HepG2 (cell line): ENCODE data around the gene ZNF792. TPM values are rescaled to one million over a fixed set of nuclear protein-coding genes. Genes with fewer than 3 reads are reported as not detected.

Experiments
- CHD2 ChIP-seq: IDR thresholded peaks from 2 replicates; pipeline ENCODE4 v1.6.1; 2011; ENCODE audit warnings: low read depth, low read length, improper control_type of control experiment
- FOXM1 ChIP-seq: sonication (generic); formaldehyde crosslinking; IDR thresholded peaks from 2 replicates; pipeline ENCODE4 v1.5.0; 2020; ENCODE audit warnings: missing genetic modification reagents
- IRF2 ChIP-seq: IDR thresholded peaks from 2 replicates; pipeline ENCODE4 v1.6.1; 2018; ENCODE audit warnings: missing genetic modification reagents, missing compliant biosample characterization
- NBN ChIP-seq: fragments of 450-650 bp; conservative IDR thresholded peaks from 2 replicates; pipeline ENCODE4 v1.6.1; 2017
- NFIB ChIP-seq: sonication (generic); formaldehyde crosslinking; IDR thresholded peaks from 2 replicates; pipeline ENCODE4 v1.9.0; 2021; ENCODE audit warnings: missing genetic modification reagents, mild to moderate bottlenecking, borderline replicate concordance
- PHF21A ChIP-seq: sonication (generic); formaldehyde crosslinking; IDR thresholded peaks from 2 replicates; pipeline ENCODE4 v1.5.0; 2020; ENCODE audit warnings: mild to moderate bottlenecking, missing genetic modification reagents
- RBM22 ChIP-seq: fragments of 200-400 bp; formaldehyde crosslinking; optimal IDR thresholded peaks from 2 replicates; pipeline ENCODE3; 2017; ENCODE audit warnings: mild to moderate bottlenecking, low read length, moderate library complexity
- SALL1 ChIP-seq: sonication (generic); formaldehyde crosslinking; IDR thresholded peaks from 2 replicates; pipeline ENCODE4 v1.8.0; 2022; ENCODE audit warnings: mild to moderate bottlenecking, missing genetic modification reagents
- SNRNP70 ChIP-seq: fragments of 200-400 bp; formaldehyde crosslinking; IDR thresholded peaks from 2 replicates; pipeline ENCODE4 v1.6.1; 2017; ENCODE audit warnings: mild to moderate bottlenecking, low read depth, low read length, moderate library complexity
- SRSF4 ChIP-seq: fragments of 200-400 bp; formaldehyde crosslinking; IDR thresholded peaks from one replicate; pipeline ENCODE4 v1.6.1; 2018; ENCODE audit warnings: mild to moderate bottlenecking, low read depth, low read length, moderate library complexity; ENCODE audit not compliant: poor library complexity, severe bottlenecking
- TRIM24 ChIP-seq: sonication (generic); formaldehyde crosslinking; IDR thresholded peaks from 2 replicates; pipeline ENCODE4 v1.8.0; 2022; ENCODE audit warnings: mild to moderate bottlenecking, missing genetic modification reagents
- U2AF1 ChIP-seq: fragments of 200-400 bp; formaldehyde crosslinking; optimal IDR thresholded peaks from 2 replicates; pipeline ENCODE3; 2017; ENCODE audit warnings: mild to moderate bottlenecking, low read depth, low read length
- ZMYM3 ChIP-seq: sonication (generic); formaldehyde crosslinking; IDR thresholded peaks from 2 replicates; pipeline ENCODE4 v1.5.1; 2020; ENCODE audit warnings: mild to moderate bottlenecking, missing genetic modification reagents
- ZNF430 ChIP-seq: sonication (generic); formaldehyde crosslinking; IDR thresholded peaks from 2 replicates; pipeline ENCODE4 v1.9.0; 2021; ENCODE audit warnings: mild to moderate bottlenecking, missing genetic modification reagents
- ZNF569 ChIP-seq: sonication (generic); formaldehyde crosslinking; IDR thresholded peaks from 2 replicates; pipeline ENCODE4 v1.5.0; 2020; ENCODE audit warnings: mild to moderate bottlenecking, missing genetic modification reagents, moderate library complexity, borderline replicate concordance
- ZNF629 ChIP-seq: sonication (generic); formaldehyde crosslinking; conservative IDR thresholded peaks from 2 replicates; pipeline ENCODE4 v1.5.0; 2020; ENCODE audit warnings: missing genetic modification reagents
- polyA plus RNA-seq, 8 experiments: library from polyadenylated mRNA; depleted of rRNA in 3 of 8; stranded (reverse) in 7 of 8; unstranded in 1 of 8; fragments of >200 nt; fragmentation: Illumina TruSeq in 4 of 8; extraction: Trizol in 4 of 8; gene quantifications; 2 replicates each; pipeline versions ENCODE4 v1.2.1 to v1.2.3, GENCODE V29; 2011 to 2016; ENCODE audit warnings: low read depth in 4 of 8, missing spikeins in 1 of 8, mixed read lengths in 1 of 8; ENCODE audit not compliant: insufficient read depth in 1 of 8
- total RNA-seq, 5 experiments: library from RNA; depleted of rRNA; stranded (reverse); fragments of >200 nt; fragmentation: Illumina TruSeq; extraction: Trizol; gene quantifications; 2 replicates each; pipeline ENCODE4 v1.2.3, GENCODE V29; 2016; ENCODE audit warnings: low read depth in 1 of 5
- TF ChIP-seq, protein P1 (sequence below): sonication (generic); formaldehyde crosslinking; IDR thresholded peaks from 2 replicates; pipeline ENCODE4 v1.4.0; 2020; ENCODE audit warnings: mild to moderate bottlenecking, missing genetic modification reagents
- TF ChIP-seq, protein P2 (sequence below): sonication (generic); formaldehyde crosslinking; IDR thresholded peaks from 2 replicates; pipeline ENCODE4 v1.8.0; 2022; ENCODE audit warnings: missing genetic modification reagents, mild to moderate bottlenecking, inconsistent platforms, borderline replicate concordance
- TF ChIP-seq, protein P3 (sequence below): IDR thresholded peaks from 2 replicates; pipeline ENCODE4 v1.6.1; 2016; ENCODE audit warnings: low read depth
- TF ChIP-seq, protein P4 (sequence below): sonication (generic); formaldehyde crosslinking; IDR thresholded peaks from 2 replicates; pipeline ENCODE4 v1.5.1; 2020; ENCODE audit warnings: missing genetic modification reagents, mild to moderate bottlenecking, borderline replicate concordance
- TF ChIP-seq, protein P5 (sequence below): IDR thresholded peaks from 2 replicates; pipeline ENCODE4 v1.6.1; 2016; ENCODE audit warnings: missing genetic modification reagents, missing compliant biosample characterization
- TF ChIP-seq, protein P6 (sequence below): sonication (generic); formaldehyde crosslinking; IDR thresholded peaks from 2 replicates; pipeline ENCODE4 v1.4.0; 2020; ENCODE audit warnings: mild to moderate bottlenecking, missing genetic modification reagents

ZNF792 gene
- total and polyA plus RNA-seq, 2 of the 13 experiments (the other 11 are each of a cell fraction or from before 2014, with no cell fraction given), result 5.5 to 11.5 TPM

DNA sequence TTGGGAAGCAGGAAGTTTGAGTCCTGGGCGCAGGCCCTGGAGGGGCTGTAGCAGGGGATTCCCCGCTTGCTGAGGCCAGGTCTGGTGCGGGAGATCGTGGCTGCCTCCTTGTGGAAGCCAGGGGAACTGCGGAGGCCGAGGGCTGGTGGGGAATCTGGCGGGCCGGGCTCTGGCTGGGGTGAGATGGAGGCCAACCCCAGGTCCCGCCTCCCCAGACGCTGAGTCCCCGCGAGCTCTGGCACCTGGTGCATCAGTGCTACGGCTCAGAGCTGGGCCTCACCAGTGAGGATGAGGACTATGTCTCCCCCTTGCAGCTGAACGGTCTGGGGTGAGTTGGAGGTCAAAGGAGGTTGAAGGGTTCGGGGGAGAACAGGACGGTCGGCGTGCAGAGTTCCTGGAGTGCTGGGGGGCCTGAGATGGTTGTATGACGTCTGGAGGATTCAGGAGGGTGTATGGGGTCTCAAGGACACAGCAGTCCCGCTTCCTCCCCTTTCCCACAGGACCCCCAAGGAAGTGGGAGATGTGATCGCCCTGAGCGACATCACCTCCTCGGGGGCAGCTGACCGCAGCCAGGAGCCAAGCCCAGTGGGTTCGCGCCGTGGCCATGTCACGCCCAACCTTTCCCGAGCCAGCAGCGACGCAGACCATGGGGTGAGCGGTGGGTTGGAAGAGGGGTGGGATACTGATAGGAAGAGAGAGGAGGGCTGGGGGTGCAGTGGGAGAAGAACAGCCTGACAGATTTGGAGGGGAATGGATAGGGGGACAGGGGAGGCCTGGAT is 49.2 kb upstream of the ZNF792 start (continued):
- TF ChIP-seq RBM22, result peak; percentile 96
- no peak for TF ChIP-seq ZNF569
- TF ChIP-seq SNRNP70, result no peak
- no peak for TF ChIP-seq FOXM1
- no peak for TF ChIP-seq ZMYM3 (CRISPR knock-in tag)
- TF ChIP-seq, protein P1, sequence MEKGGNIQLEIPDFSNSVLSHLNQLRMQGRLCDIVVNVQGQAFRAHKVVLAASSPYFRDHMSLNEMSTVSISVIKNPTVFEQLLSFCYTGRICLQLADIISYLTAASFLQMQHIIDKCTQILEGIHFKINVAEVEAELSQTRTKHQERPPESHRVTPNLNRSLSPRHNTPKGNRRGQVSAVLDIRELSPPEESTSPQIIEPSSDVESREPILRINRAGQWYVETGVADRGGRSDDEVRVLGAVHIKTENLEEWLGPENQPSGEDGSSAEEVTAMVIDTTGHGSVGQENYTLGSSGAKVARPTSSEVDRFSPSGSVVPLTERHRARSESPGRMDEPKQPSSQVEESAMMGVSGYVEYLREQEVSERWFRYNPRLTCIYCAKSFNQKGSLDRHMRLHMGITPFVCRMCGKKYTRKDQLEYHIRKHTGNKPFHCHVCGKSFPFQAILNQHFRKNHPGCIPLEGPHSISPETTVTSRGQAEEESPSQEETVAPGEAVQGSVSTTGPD (CRISPR knock-in tag), result no peak
- TF ChIP-seq SALL1, result peak; percentile 44
- peak; percentile 37; the same call in 1 of the 2 replicates for TF ChIP-seq PHF21A (CRISPR knock-in tag)
- no peak for TF ChIP-seq ZNF430 (CRISPR knock-in tag)
- TF ChIP-seq, protein P2, sequence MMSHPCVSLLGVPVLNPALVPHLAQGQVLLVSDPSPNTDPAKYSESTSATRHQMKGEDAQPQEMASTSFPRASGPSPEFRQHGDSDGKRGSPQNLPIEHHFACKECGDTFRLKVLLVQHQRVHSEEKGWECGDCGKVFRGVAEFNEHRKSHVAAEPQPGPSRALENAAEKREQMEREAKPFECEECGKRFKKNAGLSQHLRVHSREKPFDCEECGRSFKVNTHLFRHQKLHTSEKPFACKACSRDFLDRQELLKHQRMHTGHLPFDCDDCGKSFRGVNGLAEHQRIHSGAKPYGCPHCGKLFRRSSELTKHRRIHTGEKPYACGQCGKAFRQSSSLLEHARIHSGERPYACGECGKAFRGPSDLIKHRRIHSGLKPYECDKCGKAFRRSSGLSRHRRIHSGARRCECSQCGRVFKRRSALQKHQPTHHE (CRISPR knock-in tag), result 0 out of 2 replicates have a peak, but pooled peaks have one; percentile 62
- TF ChIP-seq, protein P3, sequence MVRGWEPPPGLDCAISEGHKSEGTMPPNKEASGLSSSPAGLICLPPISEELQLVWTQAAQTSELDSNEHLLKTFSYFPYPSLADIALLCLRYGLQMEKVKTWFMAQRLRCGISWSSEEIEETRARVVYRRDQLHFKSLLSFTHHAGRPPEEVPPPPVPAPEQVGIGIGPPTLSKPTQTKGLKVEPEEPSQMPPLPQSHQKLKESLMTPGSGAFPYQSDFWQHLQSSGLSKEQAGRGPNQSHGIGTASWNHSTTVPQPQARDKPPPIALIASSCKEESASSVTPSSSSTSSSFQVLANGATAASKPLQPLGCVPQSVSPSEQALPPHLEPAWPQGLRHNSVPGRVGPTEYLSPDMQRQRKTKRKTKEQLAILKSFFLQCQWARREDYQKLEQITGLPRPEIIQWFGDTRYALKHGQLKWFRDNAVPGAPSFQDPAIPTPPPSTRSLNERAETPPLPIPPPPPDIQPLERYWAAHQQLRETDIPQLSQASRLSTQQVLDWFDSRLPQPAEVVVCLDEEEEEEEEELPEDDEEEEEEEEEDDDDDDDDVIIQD (CRISPR knock-in tag), result no peak
- TF ChIP-seq TRIM24, result no peak
- TF ChIP-seq IRF2 (CRISPR knock-in tag), result no peak; the same call in 1 of the 2 replicates
- TF ChIP-seq NBN, result no peak
- no peak for TF ChIP-seq SRSF4
- TF ChIP-seq, protein P4, sequence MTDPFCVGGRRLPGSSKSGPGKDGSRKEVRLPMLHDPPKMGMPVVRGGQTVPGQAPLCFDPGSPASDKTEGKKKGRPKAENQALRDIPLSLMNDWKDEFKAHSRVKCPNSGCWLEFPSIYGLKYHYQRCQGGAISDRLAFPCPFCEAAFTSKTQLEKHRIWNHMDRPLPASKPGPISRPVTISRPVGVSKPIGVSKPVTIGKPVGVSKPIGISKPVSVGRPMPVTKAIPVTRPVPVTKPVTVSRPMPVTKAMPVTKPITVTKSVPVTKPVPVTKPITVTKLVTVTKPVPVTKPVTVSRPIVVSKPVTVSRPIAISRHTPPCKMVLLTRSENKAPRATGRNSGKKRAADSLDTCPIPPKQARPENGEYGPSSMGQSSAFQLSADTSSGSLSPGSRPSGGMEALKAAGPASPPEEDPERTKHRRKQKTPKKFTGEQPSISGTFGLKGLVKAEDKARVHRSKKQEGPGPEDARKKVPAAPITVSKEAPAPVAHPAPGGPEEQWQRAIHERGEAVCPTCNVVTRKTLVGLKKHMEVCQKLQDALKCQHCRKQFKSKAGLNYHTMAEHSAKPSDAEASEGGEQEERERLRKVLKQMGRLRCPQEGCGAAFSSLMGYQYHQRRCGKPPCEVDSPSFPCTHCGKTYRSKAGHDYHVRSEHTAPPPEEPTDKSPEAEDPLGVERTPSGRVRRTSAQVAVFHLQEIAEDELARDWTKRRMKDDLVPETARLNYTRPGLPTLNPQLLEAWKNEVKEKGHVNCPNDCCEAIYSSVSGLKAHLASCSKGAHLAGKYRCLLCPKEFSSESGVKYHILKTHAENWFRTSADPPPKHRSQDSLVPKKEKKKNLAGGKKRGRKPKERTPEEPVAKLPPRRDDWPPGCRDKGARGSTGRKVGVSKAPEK (CRISPR knock-in tag), result no peak
- no peak for TF ChIP-seq NFIB (CRISPR knock-in tag)
- no peak for TF ChIP-seq CHD2
- no peak; the same call in 1 of the 2 replicates for TF ChIP-seq ZNF629 (CRISPR knock-in tag)
- TF ChIP-seq, protein P5, sequence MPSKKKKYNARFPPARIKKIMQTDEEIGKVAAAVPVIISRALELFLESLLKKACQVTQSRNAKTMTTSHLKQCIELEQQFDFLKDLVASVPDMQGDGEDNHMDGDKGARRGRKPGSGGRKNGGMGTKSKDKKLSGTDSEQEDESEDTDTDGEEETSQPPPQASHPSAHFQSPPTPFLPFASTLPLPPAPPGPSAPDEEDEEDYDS (CRISPR knock-in tag), result no peak
- no peak for TF ChIP-seq U2AF1
- TF ChIP-seq, protein P6, sequence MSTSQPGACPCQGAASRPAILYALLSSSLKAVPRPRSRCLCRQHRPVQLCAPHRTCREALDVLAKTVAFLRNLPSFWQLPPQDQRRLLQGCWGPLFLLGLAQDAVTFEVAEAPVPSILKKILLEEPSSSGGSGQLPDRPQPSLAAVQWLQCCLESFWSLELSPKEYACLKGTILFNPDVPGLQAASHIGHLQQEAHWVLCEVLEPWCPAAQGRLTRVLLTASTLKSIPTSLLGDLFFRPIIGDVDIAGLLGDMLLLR, result 0 out of 2 replicates have a peak, but pooled peaks have one; percentile 13
